ENCODE results near the gene PSG5.
"Not testable (repeated sequence)": the region's sequence is repeated elsewhere in the genome, so short reads cannot be mapped to it uniquely, and the experiment has no call there.

DNA sequence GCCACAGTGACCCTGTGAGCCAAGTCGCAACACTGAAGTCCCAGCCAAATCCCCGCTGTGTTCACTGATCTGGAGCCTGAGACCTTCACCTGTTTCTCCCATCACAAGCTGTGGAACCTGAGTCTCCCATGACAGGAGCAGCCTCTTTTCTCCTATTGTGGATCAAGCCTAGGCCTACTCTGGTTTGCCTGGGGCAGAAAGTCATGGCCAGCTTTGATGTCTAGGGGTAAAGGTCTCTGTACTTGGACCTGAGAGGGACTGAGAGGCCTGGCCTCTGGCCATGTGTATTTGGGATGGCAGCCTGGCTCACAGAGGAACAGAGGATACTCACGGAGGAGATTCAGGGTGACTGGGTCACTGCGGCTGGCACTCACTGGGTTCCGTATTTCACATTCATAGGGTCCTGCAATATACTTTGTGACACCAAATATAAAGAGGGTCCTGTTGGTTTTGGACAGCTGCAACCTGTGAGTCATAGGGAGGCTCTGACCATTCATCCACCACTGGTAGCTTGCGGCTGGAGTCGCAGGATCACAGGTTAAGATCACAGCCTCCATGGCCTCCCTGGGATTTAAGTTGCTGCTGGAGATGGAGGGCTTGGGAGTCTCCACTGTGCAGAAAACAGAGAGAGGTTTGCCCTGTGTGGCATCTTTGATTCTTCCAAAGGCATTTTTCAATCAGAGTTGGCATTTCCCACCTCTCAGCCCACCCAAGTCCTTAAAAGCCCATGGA lies 11.5 kb upstream of the PSG5 start:
- TF ChIP-seq, protein P1, sequence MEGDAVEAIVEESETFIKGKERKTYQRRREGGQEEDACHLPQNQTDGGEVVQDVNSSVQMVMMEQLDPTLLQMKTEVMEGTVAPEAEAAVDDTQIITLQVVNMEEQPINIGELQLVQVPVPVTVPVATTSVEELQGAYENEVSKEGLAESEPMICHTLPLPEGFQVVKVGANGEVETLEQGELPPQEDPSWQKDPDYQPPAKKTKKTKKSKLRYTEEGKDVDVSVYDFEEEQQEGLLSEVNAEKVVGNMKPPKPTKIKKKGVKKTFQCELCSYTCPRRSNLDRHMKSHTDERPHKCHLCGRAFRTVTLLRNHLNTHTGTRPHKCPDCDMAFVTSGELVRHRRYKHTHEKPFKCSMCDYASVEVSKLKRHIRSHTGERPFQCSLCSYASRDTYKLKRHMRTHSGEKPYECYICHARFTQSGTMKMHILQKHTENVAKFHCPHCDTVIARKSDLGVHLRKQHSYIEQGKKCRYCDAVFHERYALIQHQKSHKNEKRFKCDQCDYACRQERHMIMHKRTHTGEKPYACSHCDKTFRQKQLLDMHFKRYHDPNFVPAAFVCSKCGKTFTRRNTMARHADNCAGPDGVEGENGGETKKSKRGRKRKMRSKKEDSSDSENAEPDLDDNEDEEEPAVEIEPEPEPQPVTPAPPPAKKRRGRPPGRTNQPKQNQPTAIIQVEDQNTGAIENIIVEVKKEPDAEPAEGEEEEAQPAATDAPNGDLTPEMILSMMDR (IDR thresholded peaks at IDR 0.05) = not testable (repeated sequence)
- not testable (repeated sequence) for TF ChIP-seq POLR2A (IDR thresholded peaks at IDR 0.05)

All from esophagus squamous epithelium (tissue), 4 donors.